HG03064 (cell line): ENCODE results near the gene SGO2.

Experiments
- ATAC-seq: cut with Tn5 transposase; IDR thresholded peaks from one replicate; pipeline ENCODE4 v1.9.1; 2021; ENCODE audit warnings: low read depth; ENCODE audit not compliant: unreplicated experiment

Gene SGO2, protein sequence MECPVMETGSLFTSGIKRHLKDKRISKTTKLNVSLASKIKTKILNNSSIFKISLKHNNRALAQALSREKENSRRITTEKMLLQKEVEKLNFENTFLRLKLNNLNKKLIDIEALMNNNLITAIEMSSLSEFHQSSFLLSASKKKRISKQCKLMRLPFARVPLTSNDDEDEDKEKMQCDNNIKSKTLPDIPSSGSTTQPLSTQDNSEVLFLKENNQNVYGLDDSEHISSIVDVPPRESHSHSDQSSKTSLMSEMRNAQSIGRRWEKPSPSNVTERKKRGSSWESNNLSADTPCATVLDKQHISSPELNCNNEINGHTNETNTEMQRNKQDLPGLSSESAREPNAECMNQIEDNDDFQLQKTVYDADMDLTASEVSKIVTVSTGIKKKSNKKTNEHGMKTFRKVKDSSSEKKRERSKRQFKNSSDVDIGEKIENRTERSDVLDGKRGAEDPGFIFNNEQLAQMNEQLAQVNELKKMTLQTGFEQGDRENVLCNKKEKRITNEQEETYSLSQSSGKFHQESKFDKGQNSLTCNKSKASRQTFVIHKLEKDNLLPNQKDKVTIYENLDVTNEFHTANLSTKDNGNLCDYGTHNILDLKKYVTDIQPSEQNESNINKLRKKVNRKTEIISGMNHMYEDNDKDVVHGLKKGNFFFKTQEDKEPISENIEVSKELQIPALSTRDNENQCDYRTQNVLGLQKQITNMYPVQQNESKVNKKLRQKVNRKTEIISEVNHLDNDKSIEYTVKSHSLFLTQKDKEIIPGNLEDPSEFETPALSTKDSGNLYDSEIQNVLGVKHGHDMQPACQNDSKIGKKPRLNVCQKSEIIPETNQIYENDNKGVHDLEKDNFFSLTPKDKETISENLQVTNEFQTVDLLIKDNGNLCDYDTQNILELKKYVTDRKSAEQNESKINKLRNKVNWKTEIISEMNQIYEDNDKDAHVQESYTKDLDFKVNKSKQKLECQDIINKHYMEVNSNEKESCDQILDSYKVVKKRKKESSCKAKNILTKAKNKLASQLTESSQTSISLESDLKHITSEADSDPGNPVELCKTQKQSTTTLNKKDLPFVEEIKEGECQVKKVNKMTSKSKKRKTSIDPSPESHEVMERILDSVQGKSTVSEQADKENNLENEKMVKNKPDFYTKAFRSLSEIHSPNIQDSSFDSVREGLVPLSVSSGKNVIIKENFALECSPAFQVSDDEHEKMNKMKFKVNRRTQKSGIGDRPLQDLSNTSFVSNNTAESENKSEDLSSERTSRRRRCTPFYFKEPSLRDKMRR

DNA sequence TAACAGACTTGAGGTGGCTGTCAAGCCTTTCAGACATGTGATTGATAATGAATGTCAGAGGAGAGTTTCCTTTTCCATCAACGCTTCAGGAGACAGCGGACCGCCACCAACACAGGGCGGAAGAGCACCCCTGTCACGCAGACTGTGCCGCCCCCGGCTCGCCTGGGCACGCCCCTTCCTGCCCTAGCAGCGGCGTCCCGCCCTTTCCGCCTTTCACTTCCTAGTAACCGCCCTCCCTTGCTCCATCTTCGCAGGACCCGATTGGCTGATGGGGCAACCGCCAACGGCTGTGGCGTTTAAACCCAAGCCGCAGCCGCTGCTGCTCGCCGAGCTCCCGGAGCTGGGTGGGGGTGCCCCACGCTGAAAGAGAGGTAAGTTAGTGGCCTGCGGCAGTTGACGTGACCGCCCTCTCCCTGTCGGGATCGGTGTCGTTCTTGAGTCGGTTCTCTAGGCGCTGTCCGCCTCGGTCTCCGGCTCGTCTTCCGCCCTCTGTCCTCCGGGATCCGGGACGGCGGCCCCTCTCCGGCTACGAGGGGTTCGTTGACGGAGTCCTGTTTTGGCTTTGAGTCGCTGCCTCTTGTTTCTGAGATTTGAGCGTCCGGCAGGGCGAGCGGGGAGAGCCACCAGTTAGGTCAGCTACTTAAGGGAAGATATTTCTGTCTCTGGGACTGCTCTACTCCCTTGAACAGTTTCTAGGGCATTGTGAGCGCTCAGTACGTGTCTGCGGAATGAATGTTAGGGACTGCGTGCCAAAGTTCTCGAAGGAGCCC is at the start of gene SGO2:
Gene SGO2 (plus strand): TSS at position 326 of the 770 bp plus-strand sequence. CDS start 6,769 bp downstream, outside the sequence.
- ATAC-seq, result peak; percentile 100

DNA sequence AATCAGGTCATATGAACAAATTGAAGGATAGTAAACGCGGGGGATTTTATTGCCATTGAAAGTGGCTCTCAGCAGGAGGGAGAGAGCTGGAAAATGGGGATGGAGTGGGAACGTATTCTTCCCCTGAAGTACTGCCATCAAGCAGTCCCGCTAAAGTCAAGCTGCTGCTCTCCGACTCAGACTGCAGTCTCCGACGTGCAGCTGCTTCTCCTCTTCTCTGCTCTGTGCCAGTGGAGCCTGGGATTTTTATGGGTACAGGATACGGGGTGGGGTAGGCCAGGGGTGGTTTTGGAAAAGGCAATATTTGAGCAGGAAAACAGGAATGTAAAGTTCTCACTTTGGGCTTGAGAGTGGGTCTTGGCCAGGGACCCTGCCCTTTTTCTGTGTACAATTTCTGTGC is 49.2 kb upstream of the SGO2 start:
- ATAC-seq, result no peak

DNA sequence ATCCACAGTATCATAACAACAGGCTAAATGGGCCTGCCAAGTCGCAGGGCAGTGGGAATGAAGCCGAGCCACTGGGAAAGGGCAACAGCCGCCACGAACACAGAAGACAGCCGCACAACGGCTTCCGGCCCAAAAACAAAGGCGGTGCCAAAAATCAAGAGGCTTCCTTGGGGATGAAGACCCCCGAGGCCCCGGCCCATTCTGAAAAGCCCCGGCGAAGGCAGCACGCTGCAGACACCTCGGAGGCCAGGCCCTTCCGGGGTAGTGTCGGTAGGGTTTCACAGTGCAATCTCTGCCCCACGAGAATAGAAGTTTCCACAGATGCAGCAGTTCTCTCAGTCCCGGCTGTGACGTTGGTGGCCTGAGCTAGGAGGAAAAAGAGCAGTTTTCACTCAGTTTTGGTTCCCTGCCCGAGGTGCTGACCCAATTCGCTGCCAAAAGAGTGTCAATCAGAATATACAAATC is 48.3 kb upstream of the SGO2 start:
- no peak for ATAC-seq

DNA sequence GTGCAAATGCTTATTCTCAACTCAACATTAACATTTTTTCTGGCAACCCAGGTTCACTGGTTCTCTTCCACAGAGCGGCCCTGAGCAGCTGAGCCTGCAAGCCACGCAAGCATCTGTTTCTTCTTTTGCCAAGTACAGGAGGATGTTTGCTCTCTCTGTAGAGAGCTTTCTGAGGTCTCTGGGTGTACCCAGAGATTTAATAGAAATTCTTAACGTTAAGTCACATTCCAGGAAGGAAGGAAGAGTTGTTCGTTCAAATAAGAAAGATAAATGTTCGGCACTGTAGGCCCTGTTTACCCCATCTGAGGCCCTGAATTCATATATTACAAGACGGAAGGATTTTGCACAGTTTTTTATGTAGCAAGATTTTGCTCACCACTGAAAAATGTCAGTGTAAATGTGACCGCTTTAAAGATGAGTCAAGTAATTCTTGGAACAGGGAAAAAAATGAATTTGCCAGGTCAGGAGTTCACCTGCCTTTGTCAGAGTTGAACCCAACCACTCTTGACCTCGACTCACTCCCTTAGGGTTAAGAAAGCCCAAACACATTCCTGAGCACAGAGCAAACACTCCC is 46.2 kb upstream of the SGO2 start:
- ATAC-seq, result no peak

DNA sequence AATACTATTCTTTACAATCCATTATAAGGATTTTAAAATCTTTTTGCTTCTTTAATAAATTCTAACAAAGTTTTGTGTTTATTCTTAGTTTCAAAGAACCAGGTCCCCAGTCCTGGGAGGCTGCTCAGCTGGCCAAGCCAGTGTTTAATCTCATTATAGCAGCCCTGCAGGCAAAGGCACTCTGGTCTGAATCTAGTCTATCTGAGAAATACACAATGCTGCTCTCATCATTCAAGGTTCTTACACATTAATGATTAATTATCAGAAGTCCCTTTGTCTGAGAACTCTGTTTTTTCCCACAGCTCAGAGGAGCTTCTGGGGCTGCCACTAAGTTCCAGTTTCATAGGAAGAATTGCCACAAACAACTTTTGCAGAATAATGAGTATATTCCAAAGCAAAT is 43.8 kb upstream of the SGO2 start:
- peak; percentile 53 for ATAC-seq

DNA sequence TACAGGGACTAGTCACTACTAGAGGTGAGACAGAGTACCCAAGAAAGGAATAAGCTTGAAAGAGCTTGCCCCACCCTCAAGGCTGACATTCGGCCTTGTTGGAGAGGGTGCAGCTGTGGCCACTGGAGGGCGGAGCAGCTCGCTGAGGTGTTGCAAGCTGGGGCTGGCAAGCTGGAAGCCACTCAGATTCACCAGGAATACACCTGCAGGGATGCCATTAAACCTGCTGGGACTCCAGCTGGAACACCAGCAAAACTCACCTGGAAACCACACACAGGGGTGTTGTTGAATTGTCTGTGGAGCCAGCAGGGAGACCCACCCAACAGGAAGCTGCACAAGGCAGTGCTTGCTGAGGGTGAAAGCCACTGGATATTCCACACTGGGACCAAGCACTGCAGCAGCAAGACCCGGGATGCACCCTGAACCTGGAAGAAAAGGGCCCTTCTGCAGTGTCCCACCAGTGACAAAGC is 42.2 kb upstream of the SGO2 start:
- no peak for ATAC-seq

DNA sequence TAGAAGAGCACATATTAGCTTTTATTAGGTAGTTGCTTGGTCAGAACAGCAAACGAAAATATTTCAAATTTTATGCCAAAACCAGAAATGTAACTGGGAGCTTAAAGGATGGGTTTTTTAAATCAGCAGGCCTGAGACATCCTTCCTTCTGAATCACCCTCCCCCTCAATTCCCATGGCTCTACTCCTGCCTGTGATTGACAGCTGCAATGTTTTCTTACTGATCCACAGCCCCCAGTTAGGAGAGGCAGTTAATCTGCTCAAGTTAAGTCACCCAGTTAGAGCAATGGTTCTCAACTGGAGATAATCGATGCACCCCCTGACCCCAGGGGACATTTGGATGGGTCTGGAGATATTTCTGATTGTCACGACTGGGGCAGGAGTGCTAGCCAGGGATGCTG is 41.1 kb upstream of the SGO2 start:
- ATAC-seq, result no peak

DNA sequence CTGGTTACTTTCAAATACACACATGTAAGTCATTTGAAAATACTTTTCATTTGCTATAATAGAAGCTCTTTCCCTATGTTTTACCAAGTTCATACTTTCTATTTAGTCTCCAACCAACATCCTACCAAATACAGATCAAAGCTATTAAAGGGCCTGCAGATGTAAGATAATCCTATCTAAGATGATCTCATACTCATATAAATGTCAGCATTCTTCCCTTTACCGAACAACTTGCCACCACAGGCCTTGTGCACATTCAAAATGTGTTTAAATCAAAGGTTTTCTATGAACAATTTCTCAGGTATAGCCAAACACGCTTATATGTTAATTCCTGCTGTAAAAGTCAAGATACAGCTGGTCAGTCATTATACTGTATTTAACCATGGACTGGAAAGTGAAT is 39.5 kb upstream of the SGO2 start:
- no peak for ATAC-seq

DNA sequence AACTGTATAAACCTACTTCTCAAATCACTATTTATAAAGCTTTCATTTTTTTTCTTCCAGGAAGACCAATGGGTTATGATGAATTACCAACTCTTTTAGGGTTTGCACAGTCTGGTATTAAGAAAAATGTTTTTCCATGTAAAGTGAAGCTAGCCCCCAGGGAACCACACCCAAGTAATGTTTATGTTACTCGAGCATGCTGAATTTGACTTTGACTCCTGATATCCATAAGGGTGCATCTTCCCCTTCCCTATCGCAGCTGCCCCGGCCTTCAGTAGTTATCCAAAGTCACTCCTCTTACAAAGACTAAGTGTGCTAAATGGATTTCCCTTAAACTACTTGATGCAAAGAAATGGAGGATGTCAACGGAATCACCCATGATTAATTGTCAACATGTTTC is 37.8 kb upstream of the SGO2 start:
- ATAC-seq, result no peak

DNA sequence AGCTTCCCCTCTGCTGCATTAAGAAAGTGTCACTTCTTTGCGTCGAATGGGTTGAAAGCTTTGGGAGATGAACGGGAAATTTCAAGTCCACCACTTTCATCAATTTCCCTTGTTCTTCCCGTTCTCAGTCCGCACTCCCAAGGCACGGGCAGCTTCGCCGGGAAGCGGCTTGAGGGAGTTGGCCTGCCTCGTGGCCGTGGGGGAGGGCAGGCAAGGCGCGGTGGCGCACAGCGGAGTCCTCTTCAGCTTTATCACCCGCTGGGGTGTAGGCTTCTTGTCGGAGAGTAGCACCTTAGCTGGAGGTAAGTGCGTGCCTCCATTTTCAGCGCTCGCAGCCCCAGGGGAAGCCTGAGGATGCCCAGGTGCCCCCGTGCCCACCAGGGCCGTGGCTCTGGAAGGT is 36.0 kb upstream of the SGO2 start:
- ATAC-seq, result no peak

DNA sequence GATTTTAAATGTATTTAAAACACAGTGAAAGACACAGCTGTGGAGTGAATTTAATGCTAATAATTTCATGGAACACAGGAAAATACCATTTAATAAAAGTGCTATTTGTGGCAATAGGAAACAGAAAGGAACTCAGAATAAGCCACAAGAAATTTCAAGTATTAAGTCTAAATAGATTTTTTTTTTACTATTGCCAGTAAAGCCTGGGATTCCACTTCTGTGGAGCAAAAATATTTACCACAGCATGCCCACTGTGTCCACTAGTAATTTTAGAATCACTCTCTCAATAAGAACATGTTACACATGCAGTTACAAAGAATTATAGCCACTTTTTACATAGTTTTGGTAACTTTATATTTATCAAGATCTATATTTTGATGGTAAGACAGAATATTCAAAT is 33.4 kb upstream of the SGO2 start:
- ATAC-seq, result no peak

DNA sequence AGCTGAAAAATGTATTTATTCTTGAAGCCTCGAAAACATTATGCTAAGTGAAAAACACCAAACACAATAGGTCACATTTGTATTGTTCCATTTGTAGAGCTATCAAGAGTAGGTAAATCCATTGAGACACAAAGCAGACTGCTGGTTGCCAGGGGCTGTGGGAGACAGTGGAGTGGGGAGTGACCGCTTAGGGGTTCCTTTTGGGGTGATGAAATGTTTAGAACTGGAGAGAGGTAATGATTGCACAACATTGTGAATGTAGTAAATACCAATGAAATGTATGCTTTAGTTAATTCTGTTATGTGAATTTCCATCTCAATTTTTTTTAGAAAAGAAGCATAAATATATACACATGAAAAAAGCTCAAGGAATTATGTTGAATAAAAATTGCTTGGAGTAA is 32.0 kb upstream of the SGO2 start:
- no peak for ATAC-seq

DNA sequence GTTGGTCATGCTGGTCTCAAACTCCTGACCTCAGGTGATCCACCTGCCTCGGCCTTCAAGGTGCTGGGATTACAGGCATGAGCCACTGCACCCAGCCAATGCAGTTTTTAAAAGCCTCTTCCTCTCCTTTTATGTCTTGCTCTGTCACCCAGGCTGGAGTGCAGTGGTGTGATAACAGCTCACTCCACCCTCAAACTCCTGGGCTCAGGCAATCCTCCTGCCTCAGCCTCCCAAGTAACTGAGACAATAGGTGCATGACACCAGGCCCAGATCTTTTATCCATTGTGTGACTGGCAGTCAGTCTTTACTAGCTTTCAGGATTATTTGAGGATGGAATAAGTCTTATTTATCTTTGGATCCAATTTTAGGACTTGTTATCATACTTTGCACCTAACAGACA is 29.3 kb upstream of the SGO2 start:
- no peak for ATAC-seq

DNA sequence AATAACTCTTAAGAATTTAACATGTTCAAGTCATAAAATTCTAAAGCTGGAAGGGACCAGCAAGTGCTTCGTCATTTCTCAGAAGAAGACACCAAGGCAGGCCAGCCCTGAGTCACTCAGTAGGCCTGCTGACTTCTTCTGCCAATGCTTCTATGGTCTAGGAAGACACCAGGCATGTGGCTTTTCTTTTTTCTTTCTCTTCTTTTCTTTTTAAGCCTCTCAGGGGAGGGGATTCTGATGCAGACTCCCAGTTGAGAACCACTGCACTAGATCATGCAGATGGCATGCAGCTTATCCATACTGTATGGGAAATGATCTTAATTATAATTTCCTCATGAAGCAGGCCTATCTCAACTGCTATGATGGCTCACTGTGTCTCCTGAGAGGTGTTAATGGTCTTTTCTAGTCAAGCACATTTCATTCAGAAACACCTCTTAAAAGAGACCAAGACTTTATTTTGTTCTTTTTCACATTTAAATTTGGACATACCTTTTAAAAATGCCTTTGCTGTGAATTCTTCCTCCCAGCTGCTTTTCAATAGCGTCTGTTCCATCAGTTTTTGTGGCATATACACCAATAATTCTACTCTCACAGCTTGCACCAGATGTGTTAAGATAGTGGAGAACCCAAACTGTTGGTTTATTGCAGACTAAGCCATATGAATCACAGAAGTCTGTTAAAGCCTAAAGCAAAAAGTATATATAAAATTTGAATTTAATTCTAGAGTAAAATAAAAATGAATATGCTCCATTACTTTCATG is 27.4 kb upstream of the SGO2 start:
- no peak for ATAC-seq

DNA sequence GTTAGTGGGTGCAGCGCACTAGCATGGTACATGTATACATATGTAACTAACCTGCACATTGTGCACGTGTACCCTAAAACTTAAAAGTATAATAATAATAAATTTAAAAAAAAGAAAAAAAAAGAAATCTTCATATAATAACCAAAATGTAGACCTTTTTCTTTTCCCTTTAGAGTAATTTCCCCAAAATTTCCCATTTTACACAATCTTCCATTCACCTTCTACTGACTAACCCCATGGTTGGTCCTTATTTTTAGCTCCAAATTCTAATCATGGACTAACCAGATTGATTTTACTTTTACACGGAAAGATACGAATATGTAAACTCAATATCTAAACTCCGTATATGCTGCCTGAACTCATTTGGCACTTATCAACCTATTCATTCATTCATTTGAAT is 23.8 kb upstream of the SGO2 start:
- ATAC-seq, result no peak

DNA sequence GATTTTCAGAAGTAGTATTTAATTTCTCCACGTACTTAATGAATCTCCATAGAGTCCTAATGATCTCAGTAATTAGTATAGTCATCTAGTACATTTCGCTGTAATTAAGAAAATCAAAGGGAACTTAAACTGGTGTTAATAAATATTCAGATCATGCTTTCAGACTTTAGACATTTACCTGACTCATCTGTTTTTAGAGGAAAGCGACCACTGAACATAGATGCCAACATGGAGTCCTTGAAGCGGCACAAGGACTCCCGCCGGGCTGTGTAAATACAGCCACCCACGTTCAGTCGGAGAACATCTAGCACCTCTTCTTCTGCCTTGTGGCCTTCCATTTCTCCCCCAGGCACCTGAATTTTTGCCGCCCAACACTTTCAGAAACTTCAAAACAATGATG is 19.3 kb upstream of the SGO2 start:
- no peak for ATAC-seq

DNA sequence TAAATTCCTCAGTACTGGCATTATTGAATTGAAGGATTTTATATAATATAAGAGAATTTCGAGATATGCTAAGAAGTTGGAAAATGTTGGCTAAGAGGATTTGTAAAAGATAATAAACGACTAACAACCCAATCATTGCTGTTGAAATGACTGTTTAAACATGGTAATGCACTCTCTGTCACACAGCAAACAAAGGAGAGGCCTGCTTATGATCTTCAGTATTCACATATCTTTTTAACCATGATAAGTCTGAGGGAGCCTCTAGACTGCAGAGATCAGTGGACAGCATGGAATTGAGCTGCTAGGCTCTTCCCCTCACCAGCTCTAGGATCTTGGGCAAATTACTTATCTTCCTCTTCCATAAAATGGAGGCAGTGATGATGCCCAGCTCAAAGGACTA is 18.8 kb upstream of the SGO2 start:
- no peak for ATAC-seq

DNA sequence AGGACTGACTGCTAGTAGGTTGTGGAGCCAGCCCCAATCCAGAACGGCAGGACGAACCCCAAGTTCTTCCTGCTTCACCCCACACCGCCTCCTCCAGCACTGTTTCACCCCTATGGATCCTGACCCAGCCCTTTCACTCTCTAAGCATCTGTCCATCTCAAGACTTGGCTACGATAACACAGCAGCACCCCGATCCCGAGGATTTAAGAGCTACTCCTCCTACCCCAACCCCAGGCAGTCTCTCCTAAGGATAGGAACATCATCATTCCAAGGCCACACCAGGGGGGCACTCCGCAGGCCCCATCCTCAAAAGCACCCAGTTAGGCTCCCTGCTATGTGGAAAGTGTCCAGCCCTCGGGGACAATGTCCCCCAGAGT is 16.8 kb upstream of the SGO2 start:
- no peak for ATAC-seq
